ENCODE results near the gene RHO. TPM values are rescaled to one million over a fixed set of nuclear protein-coding genes. Genes with fewer than 3 reads are reported as not detected.

RHO gene
- total RNA-seq, 4 donors from 2014 or later, result not detected

DNA sequence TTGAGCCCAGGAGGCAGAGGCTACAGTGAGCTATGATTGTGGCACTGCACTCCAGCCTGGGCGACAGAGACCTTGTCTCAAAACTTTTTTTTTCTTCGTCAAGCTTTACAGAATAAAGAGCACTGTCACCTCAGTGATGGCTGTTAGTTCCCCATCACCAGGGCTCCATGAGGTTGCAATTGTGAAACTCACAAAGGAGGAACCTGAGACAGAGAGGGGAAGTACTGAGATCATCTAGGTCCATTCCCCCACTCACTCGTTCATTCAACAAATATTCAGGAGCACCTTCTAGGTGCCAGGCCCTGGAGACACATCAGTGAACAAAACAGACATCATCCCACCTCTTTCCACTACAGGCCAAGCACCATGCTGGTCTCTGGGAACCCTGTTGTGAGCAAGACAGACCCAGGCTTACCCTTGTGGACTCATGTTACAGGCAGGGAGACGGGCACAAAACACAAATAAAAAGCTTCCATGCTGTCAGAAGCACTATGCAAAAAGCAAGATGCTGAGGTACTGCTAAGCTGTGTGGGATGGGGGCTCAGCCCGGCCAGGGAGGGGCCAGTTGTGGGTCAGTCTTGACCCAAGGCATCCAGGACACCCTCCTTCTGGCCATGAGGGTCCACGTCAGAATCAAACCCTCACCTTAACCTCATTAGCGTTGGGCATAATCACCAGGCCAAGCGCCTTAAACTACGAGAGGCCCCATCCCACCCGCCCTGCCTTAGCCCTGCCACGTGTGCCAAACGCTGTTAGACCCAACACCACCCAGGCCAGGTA is 2.1 kb upstream of the RHO start:
- Histone ChIP-seq H3K9me3 (no peaks in the 10 kb centered on the region), H3K27me3 (no peaks in the 10 kb centered on the region), H3K4me3 (no peak overlapping the region), H3K4me1 (peaks cover 0 to 6% (median 0%) of the 10 kb centered on the region in 3 donors), H3K36me3 (no peaks in the 10 kb centered on the region), H3K27ac (no peak overlapping the region)
- ATAC-seq, result no peak
- WGBS, 2 donors (ENCODE audit: low coverage in 1 of 2), result 79 to 83% methylated on average over 4 to 8 of the region's 12 CpGs
- TF ChIP-seq EP300 (IDR thresholded peaks at IDR 0.05) (no peak), POLR2A (IDR thresholded peaks at IDR 0.05) (no peak), POLR2AphosphoS5 (IDR thresholded peaks at IDR 0.05) (no peak)
- TF ChIP-seq, protein P1, sequence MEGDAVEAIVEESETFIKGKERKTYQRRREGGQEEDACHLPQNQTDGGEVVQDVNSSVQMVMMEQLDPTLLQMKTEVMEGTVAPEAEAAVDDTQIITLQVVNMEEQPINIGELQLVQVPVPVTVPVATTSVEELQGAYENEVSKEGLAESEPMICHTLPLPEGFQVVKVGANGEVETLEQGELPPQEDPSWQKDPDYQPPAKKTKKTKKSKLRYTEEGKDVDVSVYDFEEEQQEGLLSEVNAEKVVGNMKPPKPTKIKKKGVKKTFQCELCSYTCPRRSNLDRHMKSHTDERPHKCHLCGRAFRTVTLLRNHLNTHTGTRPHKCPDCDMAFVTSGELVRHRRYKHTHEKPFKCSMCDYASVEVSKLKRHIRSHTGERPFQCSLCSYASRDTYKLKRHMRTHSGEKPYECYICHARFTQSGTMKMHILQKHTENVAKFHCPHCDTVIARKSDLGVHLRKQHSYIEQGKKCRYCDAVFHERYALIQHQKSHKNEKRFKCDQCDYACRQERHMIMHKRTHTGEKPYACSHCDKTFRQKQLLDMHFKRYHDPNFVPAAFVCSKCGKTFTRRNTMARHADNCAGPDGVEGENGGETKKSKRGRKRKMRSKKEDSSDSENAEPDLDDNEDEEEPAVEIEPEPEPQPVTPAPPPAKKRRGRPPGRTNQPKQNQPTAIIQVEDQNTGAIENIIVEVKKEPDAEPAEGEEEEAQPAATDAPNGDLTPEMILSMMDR (IDR thresholded peaks at IDR 0.05), result no peak

DNA sequence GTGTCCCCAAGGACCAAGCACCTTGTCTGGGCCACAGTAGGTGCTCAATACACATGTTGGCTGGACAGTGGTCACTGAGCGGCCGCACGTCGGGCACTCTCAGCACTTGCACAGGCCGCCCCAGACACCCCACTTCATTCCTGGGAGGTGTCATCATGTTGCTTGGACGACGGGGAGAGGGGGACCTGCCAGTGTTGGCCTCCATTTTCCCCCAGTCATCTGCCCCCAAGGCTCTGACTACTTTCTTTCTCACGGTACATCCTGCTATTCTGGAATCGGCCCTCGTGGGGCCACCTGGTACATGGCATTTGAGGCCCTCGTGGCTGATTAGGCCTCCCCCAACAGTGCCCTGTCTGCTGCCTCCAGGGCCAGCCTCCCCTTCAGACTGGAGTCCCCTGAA is 1.2 kb upstream of the RHO start:
- TF ChIP-seq POLR2AphosphoS5 (IDR thresholded peaks at IDR 0.05) (no peak), EP300 (IDR thresholded peaks at IDR 0.05) (no peak), POLR2A (IDR thresholded peaks at IDR 0.05) (no peak)
- TF ChIP-seq, protein P1 (IDR thresholded peaks at IDR 0.05), result no peak
- Histone ChIP-seq H3K4me1 (peaks cover 0 to 6% (median 0%) of the 10 kb centered on the region in 3 donors), H3K36me3 (no peaks in the 10 kb centered on the region), H3K27ac (no peak overlapping the region), H3K9me3 (no peaks in the 10 kb centered on the region), H3K27me3 (no peaks in the 10 kb centered on the region), H3K4me3 (no peak overlapping the region)
- WGBS, 2 donors (ENCODE audit: low coverage in 1 of 2), result 90 to 100% methylated on average over 1 to 8 of the region's 11 CpGs
- ATAC-seq, result no peak

DNA sequence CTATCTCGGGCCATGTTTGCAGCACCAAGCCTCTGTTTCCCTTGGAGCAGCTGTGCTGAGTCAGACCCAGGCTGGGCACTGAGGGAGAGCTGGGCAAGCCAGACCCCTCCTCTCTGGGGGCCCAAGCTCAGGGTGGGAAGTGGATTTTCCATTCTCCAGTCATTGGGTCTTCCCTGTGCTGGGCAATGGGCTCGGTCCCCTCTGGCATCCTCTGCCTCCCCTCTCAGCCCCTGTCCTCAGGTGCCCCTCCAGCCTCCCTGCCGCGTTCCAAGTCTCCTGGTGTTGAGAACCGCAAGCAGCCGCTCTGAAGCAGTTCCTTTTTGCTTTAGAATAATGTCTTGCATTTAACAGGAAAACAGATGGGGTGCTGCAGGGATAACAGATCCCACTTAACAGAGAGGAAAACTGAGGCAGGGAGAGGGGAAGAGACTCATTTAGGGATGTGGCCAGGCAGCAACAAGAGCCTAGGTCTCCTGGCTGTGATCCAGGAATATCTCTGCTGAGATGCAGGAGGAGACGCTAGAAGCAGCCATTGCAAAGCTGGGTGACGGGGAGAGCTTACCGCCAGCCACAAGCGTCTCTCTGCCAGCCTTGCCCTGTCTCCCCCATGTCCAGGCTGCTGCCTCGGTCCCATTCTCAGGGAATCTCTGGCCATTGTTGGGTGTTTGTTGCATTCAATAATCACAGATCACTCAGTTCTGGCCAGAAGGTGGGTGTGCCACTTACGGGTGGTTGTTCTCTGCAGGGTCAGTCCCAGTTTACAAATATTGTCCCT is 1.2 kb downstream of the RHO start:
- Histone ChIP-seq H3K27me3 (no peaks in the 10 kb centered on the region), H3K36me3 (no peaks in the 10 kb centered on the region), H3K4me1 (peaks cover 0 to 6% (median 0%) of the 10 kb centered on the region in 3 donors), H3K4me3 (no peak overlapping the region), H3K27ac (no peak overlapping the region), H3K9me3 (no peaks in the 10 kb centered on the region)
- TF ChIP-seq POLR2A (IDR thresholded peaks at IDR 0.05) (no peak), POLR2AphosphoS5 (IDR thresholded peaks at IDR 0.05) (no peak)
- TF ChIP-seq, protein P1 (IDR thresholded peaks at IDR 0.05), result no peak
- 79% methylated on average over 6 of the region's 12 CpGs; no CpG with 5 or more reads in 1 of the 2 donors for WGBS, 2 donors (ENCODE audit: low coverage in 1 of 2)
- ATAC-seq, result no peak

DNA sequence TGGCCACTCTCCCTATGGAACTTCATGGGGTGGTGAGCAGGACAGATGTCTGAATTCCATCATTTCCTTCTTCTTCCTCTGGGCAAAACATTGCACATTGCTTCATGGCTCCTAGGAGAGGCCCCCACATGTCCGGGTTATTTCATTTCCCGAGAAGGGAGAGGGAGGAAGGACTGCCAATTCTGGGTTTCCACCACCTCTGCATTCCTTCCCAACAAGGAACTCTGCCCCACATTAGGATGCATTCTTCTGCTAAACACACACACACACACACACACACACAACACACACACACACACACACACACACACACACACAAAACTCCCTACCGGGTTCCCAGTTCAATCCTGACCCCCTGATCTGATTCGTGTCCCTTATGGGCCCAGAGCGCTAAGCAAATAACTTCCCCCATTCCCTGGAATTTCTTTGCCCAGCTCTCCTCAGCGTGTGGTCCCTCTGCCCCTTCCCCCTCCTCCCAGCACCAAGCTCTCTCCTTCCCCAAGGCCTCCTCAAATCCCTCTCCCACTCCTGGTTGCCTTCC is 1.9 kb downstream of the RHO start:
- ATAC-seq, result no peak
- no peak overlapping the region for H3K27ac ChIP-seq
- H3K4me1 ChIP-seq, result peaks cover 0 to 6% (median 0%) of the 10 kb centered on the region in 3 donors
- no peaks in the 10 kb centered on the region for H3K36me3 ChIP-seq
- WGBS, 2 donors (ENCODE audit: low coverage in 1 of 2), result 39 to 47% methylated on average over 4 to 6 of the region's 6 CpGs
- H3K9me3 ChIP-seq, result no peaks in the 10 kb centered on the region
- H3K27me3 ChIP-seq, result no peaks in the 10 kb centered on the region
- TF ChIP-seq, protein P1 (IDR thresholded peaks at IDR 0.05), result no peak
- TF ChIP-seq POLR2AphosphoS5 (IDR thresholded peaks at IDR 0.05), result no peak
- TF ChIP-seq POLR2A (IDR thresholded peaks at IDR 0.05), result no peak
- TF ChIP-seq EP300 (IDR thresholded peaks at IDR 0.05), result no peak
- H3K4me3 ChIP-seq, result no peak overlapping the region

Measured in gastroesophageal sphincter (tissue), 4 donors.